Aorta (tissue), 5 donors: ENCODE results near the gene PRKAG3. TPM values are rescaled to one million over a fixed set of nuclear protein-coding genes. Genes with fewer than 3 reads are reported as not detected.
A peak's percentile ranks its signal among the peaks of the same experiment; 100 is the strongest.

ENCODE experiments used
- ATAC-seq: fragments of 200-7000 bp; cut with Tn5 transposase; one replicate; pipeline ENCODE4 v1.9.1; 2022; ENCODE audit warnings: moderate library complexity; ENCODE audit not compliant: low FRiP score
- DNase-seq, 2 donors: peaks; one replicate each; pipeline ENCODE4 v3.0.0-alpha.2; 2020
- H3K27ac ChIP-seq, 2 donors: one replicate each; pipeline ENCODE4 v1.5.1; 2013; ENCODE audit warnings: low read length in 2 of 2, mild to moderate bottlenecking in 2 of 2, moderate library complexity in 2 of 2, control low read depth in 1 of 2, inconsistent platforms in 1 of 2, low read depth in 1 of 2
- H3K27me3 ChIP-seq, 2 donors: one replicate each; pipeline ENCODE4 v1.6.1; 2013; ENCODE audit warnings: control low read depth in 1 of 2, low read length in 1 of 2, mild to moderate bottlenecking in 1 of 2, moderate library complexity in 1 of 2; ENCODE audit not compliant: insufficient read depth in 2 of 2, control insufficient read depth in 1 of 2
- H3K36me3 ChIP-seq, 2 donors: one replicate each; pipeline ENCODE4 v1.6.1; 2013; ENCODE audit warnings: control low read depth in 1 of 2, low read length in 1 of 2, mild to moderate bottlenecking in 1 of 2; ENCODE audit not compliant: insufficient read depth in 2 of 2, control insufficient read depth in 1 of 2
- H3K4me1 ChIP-seq, 2 donors: one replicate each; pipeline ENCODE4 v1.6.1; 2013; ENCODE audit warnings: low read length in 2 of 2, control low read depth in 1 of 2, mild to moderate bottlenecking in 1 of 2, moderate library complexity in 1 of 2; ENCODE audit not compliant: insufficient read depth in 2 of 2, control insufficient read depth in 1 of 2
- H3K4me3 ChIP-seq, 2 donors: one replicate each; pipeline ENCODE4 v1.5.1; 2013; ENCODE audit warnings: low read length in 2 of 2, control low read depth in 1 of 2, mild to moderate bottlenecking in 1 of 2
- H3K9me3 ChIP-seq: one replicate; pipeline ENCODE4 v1.6.1; 2013; ENCODE audit warnings: mild to moderate bottlenecking, low read length; ENCODE audit not compliant: control insufficient read depth
- WGBS, 2 donors: extraction: QIAGEN DNeasy Blood & Tissue Kit; methylation state at CpG; one replicate each; pipeline ENCODE4 v1.1.7; 2013; 5-methylcytosine and 5-hydroxymethylcytosine counted together
- intact Hi-C, 2 donors: fragments of 100-400 bp; cut with DNase I; formaldehyde crosslinking; loops; one replicate each; pipeline versions ENCODE4 v1.14.2 to v1.15.0; 2022
- polyA plus RNA-seq, 2 donors: library from polyadenylated mRNA; stranded (reverse); fragments of 200-250 nt; gene quantifications; one replicate each; pipeline ENCODE4 v1.2.3, GENCODE V29; 2013
- total RNA-seq, 2 donors: library from RNA; stranded (reverse); fragmentation: NEBNext Ultra II Directional; extraction: Animal tissue kit (Norgen Biotek cat#: 25700); gene quantifications; one replicate each; pipeline ENCODE4 v1.2.1, GENCODE V29; 2021
- donor health status: healthy with polysubstance abuse.
- donor health status: Bipolar disorder and iron deficiency.
- donor health status: DM: no; HTN: no; CAD: no.
- donor health status: DM: no; HTN: no; CAD: no.
- donor health status: DM: yes; HTN: yes; CAD: no.

Gene PRKAG3
- total and polyA plus RNA-seq, 4 donors, result 0.13 to 1.0 (median 0.20) TPM

- Histone ChIP-seq H3K27me3 (no peaks in the 10 kb centered on the region), H3K36me3 (no peaks in the 10 kb centered on the region), H3K4me3 (no peak overlapping the region), H3K9me3 (no peaks in the 10 kb centered on the region), H3K27ac (peak overlapping the region; percentile 68 to 86), H3K4me1 (peaks cover 4 to 5% of the 10 kb centered on the region in 2 donors)
- intact Hi-C loops, result loop anchor here in 1 of 2 donors (5.0 to 10.0 kb wide), 2 partner anchors 48 to 116 kb away; partner anchors contain the start of gene CYP27A1
- ATAC-seq, result peak; percentile 4
- DNase-seq, result peak in 1 of 2 donors; percentile 27
- WGBS, 2 donors, result 91 to 94% methylated on average over 4 of the region's 4 CpGs
Observed at GRCh38 chr2:218833023-218833609, 1.5 kb upstream of the PRKAG3 start.

GRCh38 chr2:218832520-218832919 is 917 bp upstream of the PRKAG3 start:
- peak; percentile 82 for ATAC-seq
- no peaks in the 10 kb centered on the region for H3K9me3 ChIP-seq
- peak; percentile 86 to 88 for DNase-seq
- WGBS, 2 donors, result 3 to 4% methylated on average over 3 of the region's 3 CpGs
- H3K4me3 ChIP-seq, result no peak overlapping the region
- no peaks in the 10 kb centered on the region for H3K36me3 ChIP-seq
- peak overlapping the region; percentile 68 to 86 for H3K27ac ChIP-seq
- H3K27me3 ChIP-seq, result no peaks in the 10 kb centered on the region
- intact Hi-C loops, result loop anchor here in 1 of 2 donors (5.0 to 10.0 kb wide), 2 partner anchors 48 to 115 kb away; partner anchors contain the start of gene CYP27A1
- peaks cover 4 to 5% of the 10 kb centered on the region in 2 donors for H3K4me1 ChIP-seq

GRCh38 chr2:218832081-218832480 is 478 bp upstream of the PRKAG3 start:
- 70 to 85% methylated on average over 3 of the region's 3 CpGs for WGBS, 2 donors
- Histone ChIP-seq H3K4me3 (no peak overlapping the region), H3K27me3 (no peaks in the 10 kb centered on the region), H3K36me3 (no peaks in the 10 kb centered on the region), H3K4me1 (peaks cover 4 to 5% of the 10 kb centered on the region in 2 donors), H3K27ac (peak overlapping the region; percentile 68 to 80), H3K9me3 (no peaks in the 10 kb centered on the region)
- ATAC-seq (peak; percentile 31), DNase-seq (no peak)
- intact Hi-C loops, result loop anchor here in 1 of 2 donors (5.0 to 10.0 kb wide), 2 partner anchors 47 to 115 kb away; partner anchors contain the start of gene CYP27A1

GRCh38 chr2:218830526-218831306 is 887 bp downstream of the PRKAG3 start:
- Histone ChIP-seq H3K36me3 (no peaks in the 10 kb centered on the region), H3K4me3 (no peak overlapping the region), H3K4me1 (peaks cover 4 to 5% of the 10 kb centered on the region in 2 donors), H3K27ac (peak overlapping the region in 1 of 2 donors; percentile 80), H3K27me3 (no peaks in the 10 kb centered on the region), H3K9me3 (no peaks in the 10 kb centered on the region)
- no peak for ATAC-seq
- DNase-seq, result peak in 1 of 2 donors; percentile 51
- WGBS, 2 donors, result 73 to 82% methylated on average over 3 of the region's 3 CpGs
- intact Hi-C loops, result loop anchor here in 1 of 2 donors (5.0 to 10.0 kb wide), 2 partner anchors 46 to 113 kb away; partner anchors contain the start of gene CYP27A1

GRCh38 chr2:218829868-218830451 is 1.6 kb downstream of the PRKAG3 start:
- WGBS, 2 donors, result 68 to 70% methylated on average over 17 of the region's 17 CpGs
- DNase-seq, result peak; percentile 77 to 78
- H3K36me3 ChIP-seq, result no peaks in the 10 kb centered on the region
- intact Hi-C loops, result loop anchor here in 1 of 2 donors (5.0 to 10.0 kb wide), 2 partner anchors 45 to 113 kb away; partner anchors contain the start of gene CYP27A1
- peak overlapping the region in 1 of 2 donors; percentile 47 for H3K27ac ChIP-seq
- peaks cover 4 to 5% of the 10 kb centered on the region in 2 donors for H3K4me1 ChIP-seq
- H3K27me3 ChIP-seq, result no peaks in the 10 kb centered on the region
- ATAC-seq, result peak; percentile 39
- H3K9me3 ChIP-seq, result no peaks in the 10 kb centered on the region
- no peak overlapping the region for H3K4me3 ChIP-seq

GRCh38 chr2:218828477-218828778 is 3.2 kb downstream of the PRKAG3 start:
- 90 to 93% methylated on average over 4 of the region's 4 CpGs for WGBS, 2 donors
- Histone ChIP-seq H3K27me3 (no peaks in the 10 kb centered on the region), H3K9me3 (no peaks in the 10 kb centered on the region), H3K27ac (no peak overlapping the region), H3K4me3 (no peak overlapping the region), H3K4me1 (peaks cover 4 to 5% of the 10 kb centered on the region in 2 donors), H3K36me3 (no peaks in the 10 kb centered on the region)
- ATAC-seq (no peak), DNase-seq (peak in 1 of 2 donors; percentile 52)
- intact Hi-C loops, result no loop called here

- no peak overlapping the region for H3K4me3 ChIP-seq
- intact Hi-C loops, result no loop called here
- no peak for DNase-seq
Observed at GRCh38 chr2:218827701-218828476, 3.7 kb downstream of the PRKAG3 start.

GRCh38 chr2:218826791-218827190 is 4.8 kb downstream of the PRKAG3 start:
- H3K4me3 ChIP-seq, result no peak overlapping the region
- ATAC-seq (no peak), DNase-seq (no peak)
- 88% methylated on average over 10 of the region's 10 CpGs for WGBS, 2 donors
- H3K4me1 ChIP-seq, result no peaks in the 10 kb centered on the region
- H3K9me3 ChIP-seq, result no peaks in the 10 kb centered on the region
- H3K36me3 ChIP-seq, result peaks cover 0 to 1% of the 10 kb centered on the region in 2 donors
- no peak overlapping the region for H3K27ac ChIP-seq
- intact Hi-C loops, result no loop called here
- no peaks in the 10 kb centered on the region for H3K27me3 ChIP-seq

More at GRCh38 chr2:218827701-218828476, 3.7 kb downstream of the PRKAG3 start:
- no peak for ATAC-seq
- no peaks in the 10 kb centered on the region for H3K36me3 ChIP-seq
- H3K4me1 ChIP-seq, result peaks cover 0 to 4% of the 10 kb centered on the region in 2 donors
- no peaks in the 10 kb centered on the region for H3K9me3 ChIP-seq
- 81 to 84% methylated on average over 14 of the region's 14 CpGs for WGBS, 2 donors
- no peaks in the 10 kb centered on the region for H3K27me3 ChIP-seq
- no peak overlapping the region for H3K27ac ChIP-seq
